HCT116 (cell line): ENCODE results near the gene ACY1. TPM values are rescaled to one million over a fixed set of nuclear protein-coding genes. Genes with fewer than 3 reads are reported as not detected.

ENCODE experiments used
- ATAC-seq: fragments of 200-7000 bp; cut with Tn5 transposase; 2 replicates; pipeline ENCODE4 v1.9.1; 2020; ENCODE audit warnings: mild to moderate bottlenecking, moderate library complexity
- BruUV-seq: library from RNA; stranded (reverse); fragments of 400-500 nt; replicated peaks from 2 replicates; lab custom pipeline; 2021; lab: Mats Ljungman, UMichigan
- CTCF ChIA-PET: fragments of 300-600 bp; sonication (Branson Sonifier 250); formaldehyde crosslinking; loops from one replicate; lab custom pipeline; 2021; ENCODE audit warnings: antibody characterized with exemption; lab: Charles Lee
- POLR2A ChIA-PET: fragments of 300-600, 350-600 bp; sonication (Branson Sonifier 250); formaldehyde crosslinking; loops from one replicate; lab custom pipeline; 2021; ENCODE audit warnings: antibody characterized with exemption; lab: Charles Lee
- RAD21 ChIA-PET, 2 experiments: fragments of 300-600 bp; sonication (Branson Sonifier 250); formaldehyde crosslinking; loops; one replicate each; lab custom pipeline; 2023; ENCODE audit warnings: low total read pairs in 2 of 2; ENCODE audit not compliant: uncharacterized antibody in 2 of 2, unreplicated experiment in 2 of 2, low non-redundant PET in 1 of 2; lab: Charles Lee
- DNase-seq: peaks from one replicate; pipeline ENCODE4 v3.0.0-alpha.2; 2010; ENCODE audit warnings: low read depth, low spot score
- H2AFZ ChIP-seq: fragments of 200-600 bp; shearing (Covaris generic), sonication (generic); 2 replicates; pipeline ENCODE4 v1.6.1; 2017; ENCODE audit warnings: low read depth, mixed run types, mixed read lengths, antibody characterized with exemption, low read length; ENCODE audit not compliant: poor library complexity, severe bottlenecking
- H3K27ac ChIP-seq: 2 replicates; pipeline ENCODE4 v1.5.1; 2012; ENCODE audit warnings: low read depth, low read length
- H3K27me3 ChIP-seq: fragments of 200-600 bp; sonication (generic); 2 replicates; pipeline ENCODE4 v1.6.1; 2016; ENCODE audit warnings: mixed run types, low read length, mixed read lengths; ENCODE audit not compliant: insufficient read depth
- H3K36me3 ChIP-seq, 2 experiments: fragments of 200-500 bp in 1 of 2; fragments of 200-600 bp in 1 of 2; sonication (Bioruptor generic) in 1 of 2; sonication (generic) in 1 of 2; 2 replicates each; pipeline versions ENCODE4 v1.5.1 to v1.6.1; 2014 to 2016; ENCODE audit warnings: low read length in 2 of 2, inconsistent platforms in 1 of 2, mixed read lengths in 1 of 2, mixed run types in 1 of 2; ENCODE audit not compliant: insufficient read depth in 2 of 2, control insufficient read depth in 1 of 2
- H3K4me1 ChIP-seq, 2 experiments: fragments of 200-600 bp in 1 of 2; sonication (generic) in 1 of 2; 2 replicates each; pipeline versions ENCODE4 v1.5.1 to v1.6.1; 2012 to 2017; ENCODE audit warnings: low read length in 2 of 2, inconsistent platforms in 1 of 2, mild to moderate bottlenecking in 1 of 2, mixed read lengths in 1 of 2, mixed run types in 1 of 2, moderate library complexity in 1 of 2; ENCODE audit not compliant: insufficient read depth in 2 of 2, control insufficient read depth in 1 of 2
- H3K4me2 ChIP-seq: fragments of 200-600 bp; sonication (generic); 2 replicates; pipeline ENCODE4 v1.6.1; 2017; ENCODE audit warnings: mixed run types, low read length, mixed read lengths
- H3K4me3 ChIP-seq, 2 experiments: fragments of 200-600 bp in 1 of 2; sonication (generic) in 1 of 2; replicated peaks in 1 of 2; 2 replicates each; pipeline ENCODE4 v1.5.1; 2011 to 2016; ENCODE audit warnings: low read length in 2 of 2, control low read depth in 1 of 2, low read depth in 1 of 2, mild to moderate bottlenecking in 1 of 2, mixed read lengths in 1 of 2, mixed run types in 1 of 2
- H3K79me2 ChIP-seq: fragments of 200-600 bp; sonication (generic); 2 replicates; pipeline ENCODE4 v1.6.1; 2017; ENCODE audit warnings: mild to moderate bottlenecking, mixed run types, low read length, moderate library complexity, mixed read lengths; ENCODE audit not compliant: insufficient read depth
- H3K9ac ChIP-seq: fragments of 200-600 bp; sonication (generic); 2 replicates; pipeline ENCODE4 v1.6.1; 2016; ENCODE audit warnings: low read length, mixed read lengths
- H3K9me2 ChIP-seq: fragments of 200-600 bp; sonication (generic), shearing (Covaris generic); 2 replicates; pipeline ENCODE4 v1.6.1; 2017; ENCODE audit warnings: mixed run types, mild to moderate bottlenecking, moderate library complexity; ENCODE audit not compliant: insufficient read depth
- H3K9me3 ChIP-seq, 2 experiments: fragments of 200-500 bp in 1 of 2; fragments of 200-600 bp in 1 of 2; sonication (Bioruptor generic) in 1 of 2; sonication (generic) in 1 of 2; 2 replicates each; pipeline ENCODE4 v1.6.1; 2014 to 2017; ENCODE audit warnings: low read length in 2 of 2, mixed read lengths in 2 of 2, inconsistent platforms in 1 of 2, low read depth in 1 of 2, mild to moderate bottlenecking in 1 of 2, mixed run types in 1 of 2, moderate library complexity in 1 of 2; ENCODE audit not compliant: control insufficient read depth in 1 of 2, insufficient read depth in 1 of 2
- H4K20me1 ChIP-seq: fragments of 200-600 bp; sonication (generic), shearing (Covaris generic); 2 replicates; pipeline ENCODE4 v1.6.1; 2017; ENCODE audit warnings: mixed run types, mild to moderate bottlenecking, moderate library complexity; ENCODE audit not compliant: insufficient read depth
- ATF3 ChIP-seq: IDR thresholded peaks from 2 replicates; pipeline ENCODE4 v1.6.1; 2012
- CEBPB ChIP-seq: IDR thresholded peaks from 2 replicates; pipeline ENCODE4 v1.6.1; 2012; ENCODE audit warnings: low read depth
- CTCF ChIP-seq, 3 experiments: fragments of 200-600 bp in 1 of 3; sonication (generic) in 1 of 3; IDR thresholded peaks in 2 of 3; conservative IDR thresholded peaks in 1 of 3; 2 replicates each; pipeline ENCODE4 v1.5.1; 2012 to 2017; ENCODE audit warnings: low read depth in 2 of 3, low read length in 2 of 3, antibody characterized with exemption in 1 of 3, borderline replicate concordance in 1 of 3, control low read depth in 1 of 3, mild to moderate bottlenecking in 1 of 3, mixed read lengths in 1 of 3, mixed run types in 1 of 3, moderate library complexity in 1 of 3; ENCODE audit not compliant: insufficient read depth in 1 of 3
- ELF1 ChIP-seq: IDR thresholded peaks from 2 replicates; pipeline ENCODE4 v1.6.1; 2012; ENCODE audit warnings: low read depth, borderline replicate concordance
- EZH2 ChIP-seq: fragments of 200-600 bp; sonication (generic); IDR thresholded peaks from 2 replicates; pipeline ENCODE4 v1.6.1; 2017; ENCODE audit warnings: antibody characterized with exemption, mixed run types
- EZH2phosphoT487 ChIP-seq: fragments of 200-600 bp; IDR thresholded peaks from 2 replicates; pipeline ENCODE4 v1.6.1; 2018; ENCODE audit warnings: antibody characterized with exemption, borderline replicate concordance
- FOSL1 ChIP-seq: IDR thresholded peaks from 2 replicates; pipeline ENCODE4 v1.6.1; 2012; ENCODE audit warnings: low read depth
- JUND ChIP-seq: IDR thresholded peaks from 2 replicates; pipeline ENCODE4 v1.6.1; 2012
- MAX ChIP-seq: IDR thresholded peaks from 2 replicates; pipeline ENCODE4 v1.6.1; 2012
- POLR2A ChIP-seq: IDR thresholded peaks from 2 replicates; pipeline ENCODE4 v1.7.0; 2011; ENCODE audit warnings: borderline replicate concordance; ENCODE audit not compliant: insufficient read depth, insufficient read length; ENCODE audit errors: extremely low read depth
- POLR2AphosphoS5 ChIP-seq: IDR thresholded peaks from 2 replicates; pipeline ENCODE4 v1.6.1; 2011; ENCODE audit warnings: mild to moderate bottlenecking, low read depth, low read length, moderate library complexity
- RAD21 ChIP-seq: IDR thresholded peaks from 2 replicates; pipeline ENCODE4 v1.6.1; 2012; ENCODE audit warnings: low read depth, mild to moderate bottlenecking
- REST ChIP-seq: IDR thresholded peaks from 2 replicates; pipeline ENCODE4 v1.6.1; 2012; ENCODE audit warnings: low read depth
- SP1 ChIP-seq: IDR thresholded peaks from 2 replicates; pipeline ENCODE4 v1.6.1; 2012; ENCODE audit warnings: low read depth
- SRF ChIP-seq: IDR thresholded peaks from 2 replicates; pipeline ENCODE4 v1.6.1; 2012; ENCODE audit warnings: low read depth
- TCF7L2 ChIP-seq: IDR thresholded peaks from 2 replicates; pipeline ENCODE4 v1.7.0; 2011; ENCODE audit warnings: borderline replicate concordance, inconsistent platforms; ENCODE audit not compliant: insufficient read depth, insufficient read length; ENCODE audit errors: extremely low read depth
- YY1 ChIP-seq: IDR thresholded peaks from 2 replicates; pipeline ENCODE4 v1.6.1; 2011; ENCODE audit warnings: low read length, low read depth, moderate library complexity, mild to moderate bottlenecking; ENCODE audit not compliant: insufficient replicate concordance; ENCODE audit errors: extremely low read depth
- ZFX ChIP-seq: fragments of 450-650 bp; IDR thresholded peaks from 2 replicates; pipeline ENCODE4 v1.6.1; 2017
- intact Hi-C: fragments of 100-400 bp; cut with micrococcal nuclease; formaldehyde crosslinking; loops from 2 replicates; pipeline ENCODE4 v1.10.0; 2022
- total RNA-seq: library from RNA; stranded (reverse); gene quantifications from one replicate; pipeline ENCODE4 v1.2.1, GENCODE V29; 2021; ENCODE audit not compliant: unreplicated experiment
- TF ChIP-seq, protein P1 (sequence below): IDR thresholded peaks from 2 replicates; pipeline ENCODE4 v1.6.1; 2011; ENCODE audit warnings: mild to moderate bottlenecking, low read length, moderate library complexity; ENCODE audit not compliant: insufficient replicate concordance; ENCODE audit errors: extremely low read depth

Gene ACY1
- total RNA-seq, 1 experiment from 2014 or later: 73.2 TPM

DNA sequence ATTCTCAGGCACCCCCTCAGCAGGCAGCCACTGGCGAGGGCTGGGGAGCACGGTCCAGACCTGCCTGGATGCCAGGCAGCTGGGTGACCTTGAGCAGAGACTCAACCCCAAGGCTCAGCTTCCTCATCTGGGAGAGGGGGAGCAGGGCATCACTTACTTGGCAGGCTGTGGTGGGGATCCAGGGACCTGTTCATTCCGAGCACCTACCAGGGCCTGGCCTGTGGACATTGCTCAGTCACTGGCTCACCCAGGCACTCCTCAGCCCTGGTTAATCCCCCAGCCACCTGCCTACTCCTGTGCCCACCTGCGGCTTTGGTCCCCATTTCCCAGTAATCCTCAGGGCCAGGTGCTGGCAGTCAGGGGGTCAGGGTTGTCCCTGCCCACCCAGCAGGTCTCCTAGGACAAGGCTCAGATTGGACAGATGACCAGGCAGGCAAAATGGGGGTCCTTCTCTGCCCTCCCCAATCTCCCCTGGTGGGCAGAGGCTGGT, 21.6 kb downstream of the ACY1 start:
- Histone ChIP-seq H3K36me3 (no peaks in the 10 kb centered on the region), H4K20me1 (no peaks in the 10 kb centered on the region), H2AFZ (no peak overlapping the region), H3K9me2 (no peaks in the 10 kb centered on the region), H3K9me3 (no peaks in the 10 kb centered on the region), H3K4me2 (peak overlapping the region; percentile 43), H3K79me2 (no peaks in the 10 kb centered on the region), H3K27ac (no peak overlapping the region), H3K9ac (no peak overlapping the region), H3K27me3 (no peaks in the 10 kb centered on the region), H3K4me1 (peaks cover 4 to 23% of the 10 kb centered on the region in 2 experiments), H3K4me3 (no peak overlapping the region)
- DNase-seq (no peak), ATAC-seq (no peak)
- ChIA-PET CTCF (interaction anchor here (1.2 to 2.3 kb wide), 5 partner anchors 48 to 334 kb away, joined by 4 to 7 read pairs (median 6); no protein-coding TSS in a partner anchor), RAD21 (no interaction called here), POLR2A (no interaction called here)
- TF ChIP-seq SP1 (no peak), EZH2phosphoT487 (no peak), CTCF (IDR thresholded peaks at IDR 0.05 in 2 of 3, conservative IDR thresholded peaks at IDR 0.05 in 1 of 3; ENCODE audit: borderline replicate concordance in 1 of 3, insufficient read depth in 1 of 3, low read depth in 2 of 3, low read length in 2 of 3) (no peak), POLR2AphosphoS5 (no peak), EZH2 (no peak), CEBPB (no peak), POLR2A (no peak), TCF7L2 (no peak), YY1 (no peak), MAX (no peak), ELF1 (no peak), RAD21 (no peak), ATF3 (no peak), JUND (no peak), FOSL1 (no peak), REST (no peak), SRF (no peak), ZFX (no peak)
- TF ChIP-seq, protein P1, sequence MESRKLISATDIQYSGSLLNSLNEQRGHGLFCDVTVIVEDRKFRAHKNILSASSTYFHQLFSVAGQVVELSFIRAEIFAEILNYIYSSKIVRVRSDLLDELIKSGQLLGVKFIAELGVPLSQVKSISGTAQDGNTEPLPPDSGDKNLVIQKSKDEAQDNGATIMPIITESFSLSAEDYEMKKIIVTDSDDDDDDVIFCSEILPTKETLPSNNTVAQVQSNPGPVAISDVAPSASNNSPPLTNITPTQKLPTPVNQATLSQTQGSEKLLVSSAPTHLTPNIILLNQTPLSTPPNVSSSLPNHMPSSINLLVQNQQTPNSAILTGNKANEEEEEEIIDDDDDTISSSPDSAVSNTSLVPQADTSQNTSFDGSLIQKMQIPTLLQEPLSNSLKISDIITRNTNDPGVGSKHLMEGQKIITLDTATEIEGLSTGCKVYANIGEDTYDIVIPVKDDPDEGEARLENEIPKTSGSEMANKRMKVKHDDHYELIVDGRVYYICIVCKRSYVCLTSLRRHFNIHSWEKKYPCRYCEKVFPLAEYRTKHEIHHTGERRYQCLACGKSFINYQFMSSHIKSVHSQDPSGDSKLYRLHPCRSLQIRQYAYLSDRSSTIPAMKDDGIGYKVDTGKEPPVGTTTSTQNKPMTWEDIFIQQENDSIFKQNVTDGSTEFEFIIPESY: no peak
- intact Hi-C loops: loop anchor here (5.0 kb wide), 1 partner anchor 332 kb away; no protein-coding TSS in a partner anchor
- BruUV-seq: no TSS peak
